Measurements from ENCODE around the gene CCDC188. TPM values are rescaled to one million over a fixed set of nuclear protein-coding genes. Genes with fewer than 3 reads are reported as not detected.
A peak's percentile ranks its signal among the peaks of the same experiment; 100 is the strongest.

CCDC188 gene
- total and polyA plus RNA-seq, 4 donors: 0.69 to 5.2 (median 2.0) TPM

DNA sequence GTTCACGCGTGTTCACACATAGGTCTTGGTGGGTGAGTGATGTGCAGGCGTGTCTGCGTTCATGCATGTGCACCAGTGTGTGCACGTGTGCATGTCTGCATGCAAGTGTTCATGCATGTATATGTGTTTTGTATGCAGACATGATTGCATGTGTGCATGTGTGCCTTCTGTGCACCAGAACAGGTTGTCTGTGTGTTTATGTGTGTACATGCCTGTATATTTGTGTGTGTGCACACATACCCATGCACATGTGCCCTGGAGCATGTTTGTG lies 14.3 kb downstream of the CCDC188 start:
- H3K36me3 ChIP-seq (ENCODE audit: control insufficient read depth, insufficient read depth, low read length): peaks cover 76% of the 10 kb centered on the region
- H3K4me1 ChIP-seq (ENCODE audit: control insufficient read depth, insufficient read depth, low read length): peaks cover 62% of the 10 kb centered on the region
- no peaks in the 10 kb centered on the region for H3K27me3 ChIP-seq (ENCODE audit: control insufficient read depth, insufficient read depth, low read length)
- no peaks in the 10 kb centered on the region for H3K9me3 ChIP-seq (ENCODE audit: control insufficient read depth, insufficient read depth, low read length)
- no peak overlapping the region for H3K27ac ChIP-seq (ENCODE audit: low read depth, low read length)
- no peak for DNase-seq (ENCODE audit: low read depth in 4 of 6, low spot score in 6 of 6)
- H3K4me3 ChIP-seq (ENCODE audit: low read depth, low read length): no peak overlapping the region
- 96% methylated on average over 5 of the region's 5 CpGs for WGBS (ENCODE audit: insufficient coverage)

DNA sequence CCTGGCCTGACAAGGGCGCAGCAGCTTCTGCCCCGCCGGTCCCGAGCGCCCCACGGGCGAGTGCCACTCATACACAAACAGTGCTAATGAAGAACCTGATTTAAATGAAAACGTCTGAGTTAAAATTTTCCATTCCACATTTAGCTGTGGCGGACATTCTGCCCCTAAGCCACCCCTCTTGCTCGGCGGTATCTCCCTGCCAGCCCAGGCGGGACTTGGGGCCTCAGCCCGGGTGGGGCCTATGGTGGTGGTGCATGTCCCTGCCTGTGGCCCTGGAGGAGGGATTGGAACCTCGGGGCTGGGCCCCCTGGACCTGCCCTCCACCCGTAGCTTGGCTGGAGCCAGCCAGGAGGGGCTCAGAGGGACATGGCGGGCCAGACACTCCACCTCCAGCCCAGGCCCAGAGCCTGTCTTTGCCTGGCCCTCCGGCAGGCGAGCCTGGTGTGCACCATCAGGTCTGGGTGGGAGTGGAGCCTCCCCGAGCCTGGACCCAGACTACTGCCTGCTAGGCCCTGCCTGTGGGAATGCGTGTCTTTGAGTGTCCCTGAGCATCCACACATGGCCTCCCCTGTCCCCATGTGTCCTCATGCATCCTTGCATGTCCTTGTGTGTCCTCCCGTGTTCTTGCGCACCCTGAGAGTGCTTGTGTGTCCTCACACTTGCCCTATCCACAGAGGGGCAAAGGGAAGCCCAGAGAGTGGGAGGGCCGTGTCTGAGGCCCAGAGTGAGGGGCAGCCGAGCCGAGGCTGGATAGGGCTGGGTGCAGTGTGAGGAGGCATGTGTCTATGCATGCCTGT lies 14.9 kb downstream of the CCDC188 start:
- no peak for DNase-seq (ENCODE audit: low read depth in 4 of 6, low spot score in 6 of 6)

DNA sequence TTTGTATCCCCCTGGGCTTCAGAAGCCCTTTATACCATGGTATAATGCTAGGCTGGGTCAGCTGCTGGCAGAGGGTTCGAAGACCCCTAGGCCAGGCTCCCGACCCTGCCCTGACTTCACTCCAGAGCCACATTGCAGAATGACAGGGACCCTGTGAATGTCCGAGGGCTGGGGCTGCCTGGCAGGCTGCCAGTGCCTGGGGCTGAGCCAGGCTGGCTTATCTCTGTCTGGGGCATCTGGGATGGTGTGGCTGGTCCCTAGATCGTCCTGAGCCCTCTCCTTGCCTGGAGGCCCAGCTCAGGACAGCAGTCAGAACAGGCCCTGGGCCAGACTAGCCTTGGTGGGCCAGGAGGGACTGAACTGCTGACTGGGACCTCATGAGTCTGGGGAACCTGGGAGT lies 15.6 kb downstream of the CCDC188 start:
- no peak overlapping the region for H3K27ac ChIP-seq (ENCODE audit: low read depth, low read length)
- 47% methylated on average over 4 of the region's 4 CpGs for WGBS (ENCODE audit: insufficient coverage)
- H3K36me3 ChIP-seq (ENCODE audit: control insufficient read depth, insufficient read depth, low read length): peaks cover 64% of the 10 kb centered on the region
- H3K27me3 ChIP-seq (ENCODE audit: control insufficient read depth, insufficient read depth, low read length): no peaks in the 10 kb centered on the region
- H3K4me1 ChIP-seq (ENCODE audit: control insufficient read depth, insufficient read depth, low read length): peaks cover 69% of the 10 kb centered on the region
- H3K4me3 ChIP-seq (ENCODE audit: low read depth, low read length): no peak overlapping the region
- no peaks in the 10 kb centered on the region for H3K9me3 ChIP-seq (ENCODE audit: control insufficient read depth, insufficient read depth, low read length)
- DNase-seq (ENCODE audit: low read depth in 4 of 6, low spot score in 6 of 6): no peak

More for the DNA sequence above, 14.9 kb downstream of the CCDC188 start:
- Histone ChIP-seq H3K27me3 (ENCODE audit: control insufficient read depth, insufficient read depth, low read length) (no peaks in the 10 kb centered on the region), H3K4me3 (ENCODE audit: low read depth, low read length) (no peak overlapping the region), H3K27ac (ENCODE audit: low read depth, low read length) (no peak overlapping the region), H3K36me3 (ENCODE audit: control insufficient read depth, insufficient read depth, low read length) (peaks cover 71% of the 10 kb centered on the region), H3K4me1 (ENCODE audit: control insufficient read depth, insufficient read depth, low read length) (peaks cover 62% of the 10 kb centered on the region), H3K9me3 (ENCODE audit: control insufficient read depth, insufficient read depth, low read length) (no peaks in the 10 kb centered on the region)
- WGBS (ENCODE audit: insufficient coverage): 88% methylated on average over 12 of the region's 25 CpGs

DNA sequence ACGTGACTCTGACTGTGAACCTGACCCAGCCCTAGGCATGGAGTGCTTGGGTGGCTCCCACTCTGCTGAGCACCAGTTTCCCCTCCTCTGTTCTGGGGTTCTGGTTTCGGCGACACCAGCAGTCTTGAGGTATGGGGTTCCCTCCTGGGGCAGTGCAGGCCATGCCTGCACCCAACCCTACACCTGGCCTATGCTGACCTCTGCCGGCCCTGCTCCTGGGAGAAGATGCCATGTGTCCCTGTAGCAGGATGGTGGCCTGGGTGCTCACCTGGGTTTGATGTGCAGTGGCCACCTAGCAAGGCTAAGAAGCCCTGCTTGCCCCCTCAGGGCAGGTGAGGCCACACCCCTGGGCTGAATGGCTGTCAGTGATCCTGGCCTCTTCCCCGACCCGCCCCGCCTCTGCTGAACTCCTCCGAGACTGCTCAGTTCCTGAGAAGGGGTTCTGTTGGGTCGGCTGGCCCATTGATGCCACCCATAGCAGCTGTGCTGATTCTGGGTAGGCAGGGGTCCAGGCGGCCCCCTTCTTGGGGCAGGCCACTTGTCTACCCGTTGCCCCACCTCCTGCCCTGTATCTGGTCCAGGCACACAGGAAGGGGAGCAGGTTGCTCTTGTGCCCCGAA lies 16.8 kb downstream of the CCDC188 start:
- Histone ChIP-seq H3K9me3 (ENCODE audit: control insufficient read depth, insufficient read depth, low read length) (no peaks in the 10 kb centered on the region), H3K36me3 (ENCODE audit: control insufficient read depth, insufficient read depth, low read length) (peaks cover 51% of the 10 kb centered on the region), H3K4me3 (ENCODE audit: low read depth, low read length) (no peak overlapping the region), H3K27ac (ENCODE audit: low read depth, low read length) (no peak overlapping the region), H3K4me1 (ENCODE audit: control insufficient read depth, insufficient read depth, low read length) (peaks cover 76% of the 10 kb centered on the region), H3K27me3 (ENCODE audit: control insufficient read depth, insufficient read depth, low read length) (no peaks in the 10 kb centered on the region)
- no peak for DNase-seq (ENCODE audit: low read depth in 4 of 6, low spot score in 6 of 6)
- WGBS (ENCODE audit: insufficient coverage): 72% methylated on average over 9 of the region's 12 CpGs

DNA sequence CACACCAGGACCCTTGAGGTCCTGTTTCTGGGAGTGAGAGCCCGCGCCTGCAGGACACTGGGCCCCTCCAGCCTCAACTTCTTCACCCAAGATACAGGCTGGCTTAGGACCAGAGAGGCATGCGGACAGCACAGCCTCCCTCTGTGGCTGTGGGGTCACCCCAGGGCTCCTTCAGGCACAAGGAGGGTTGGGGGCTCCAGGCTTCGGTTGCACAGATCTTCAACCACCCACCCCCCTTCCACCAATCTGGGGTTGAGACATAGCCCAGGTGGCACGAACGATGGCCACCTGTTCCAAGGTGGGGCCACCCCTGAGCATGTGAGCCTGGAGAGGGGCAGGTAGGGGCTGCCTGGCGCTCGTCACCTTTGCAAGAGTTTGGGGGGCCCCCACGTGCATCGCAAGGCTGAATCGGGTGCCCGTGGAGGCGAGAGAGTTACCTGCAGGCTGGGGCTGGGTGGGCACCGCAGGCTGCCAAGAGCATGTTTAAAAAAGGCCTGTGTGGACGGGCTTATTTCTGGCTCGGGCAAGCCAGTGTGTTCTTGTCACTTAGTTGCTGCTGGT lies 18.1 kb downstream of the CCDC188 start:
- H3K27ac ChIP-seq (ENCODE audit: low read depth, low read length): no peak overlapping the region

DNA sequence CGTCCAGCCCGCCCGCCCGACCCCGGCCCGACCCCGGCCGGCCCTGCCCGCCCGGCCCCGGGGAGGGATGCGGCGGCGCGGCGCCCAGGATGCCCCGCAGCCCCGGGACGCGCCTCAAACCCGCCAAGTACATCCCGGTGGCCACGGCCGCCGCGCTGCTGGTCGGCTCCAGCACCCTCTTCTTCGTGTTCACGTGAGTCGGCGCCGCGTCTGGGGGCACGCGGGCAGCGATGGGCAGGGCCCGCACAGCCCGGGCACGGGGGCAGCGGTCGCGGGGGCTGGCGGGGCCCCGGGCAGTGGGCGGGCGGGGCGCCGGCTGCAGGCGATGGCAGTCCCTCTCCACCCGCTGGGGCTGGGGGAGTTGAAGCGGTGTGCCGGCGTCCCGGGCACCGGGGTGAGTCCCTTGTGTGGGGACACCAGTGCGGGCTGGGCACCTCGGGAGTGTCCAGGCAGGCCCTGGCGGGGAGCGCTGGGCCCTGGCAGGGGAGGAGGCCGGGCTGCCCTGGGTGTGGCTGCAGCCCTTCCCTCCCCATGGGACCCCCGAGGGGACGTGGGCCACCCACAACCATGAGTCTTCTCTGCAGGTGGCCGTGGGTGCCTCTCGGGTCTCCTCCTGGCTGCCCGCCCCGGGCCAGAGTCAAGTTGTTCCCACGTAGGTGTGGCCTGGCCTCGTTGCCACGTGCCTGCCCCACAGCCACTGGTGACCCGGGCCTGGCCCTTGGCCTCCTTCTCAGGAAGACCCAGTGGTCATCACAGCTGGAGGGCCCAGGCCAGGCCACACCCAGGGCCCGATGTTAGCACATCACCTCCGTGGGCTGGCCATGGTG lies 18.8 kb downstream of the CCDC188 start:
- WGBS (ENCODE audit: insufficient coverage): under 1% methylated on average over 72 of the region's 72 CpGs
- H3K4me3 ChIP-seq (ENCODE audit: low read depth, low read length): peak overlapping the region; percentile 63
- peaks cover 51% of the 10 kb centered on the region for H3K36me3 ChIP-seq (ENCODE audit: control insufficient read depth, insufficient read depth, low read length)
- H3K27ac ChIP-seq (ENCODE audit: low read depth, low read length): no peak overlapping the region
- H3K27me3 ChIP-seq (ENCODE audit: control insufficient read depth, insufficient read depth, low read length): no peaks in the 10 kb centered on the region
- peak in 1 of 6 donors; percentile 53 for DNase-seq (ENCODE audit: low read depth in 4 of 6, low spot score in 6 of 6)
- H3K4me1 ChIP-seq (ENCODE audit: control insufficient read depth, insufficient read depth, low read length): peaks cover 58% of the 10 kb centered on the region
- no peaks in the 10 kb centered on the region for H3K9me3 ChIP-seq (ENCODE audit: control insufficient read depth, insufficient read depth, low read length)

More for the DNA sequence above, 18.1 kb downstream of the CCDC188 start:
- Histone ChIP-seq H3K4me3 (ENCODE audit: low read depth, low read length) (peak overlapping the region; percentile 63), H3K27me3 (ENCODE audit: control insufficient read depth, insufficient read depth, low read length) (no peaks in the 10 kb centered on the region), H3K4me1 (ENCODE audit: control insufficient read depth, insufficient read depth, low read length) (peaks cover 65% of the 10 kb centered on the region), H3K36me3 (ENCODE audit: control insufficient read depth, insufficient read depth, low read length) (peaks cover 49% of the 10 kb centered on the region), H3K9me3 (ENCODE audit: control insufficient read depth, insufficient read depth, low read length) (no peaks in the 10 kb centered on the region)
- DNase-seq (ENCODE audit: low read depth in 4 of 6, low spot score in 6 of 6): no peak
- 78% methylated on average over 15 of the region's 16 CpGs for WGBS (ENCODE audit: insufficient coverage)

DNA sequence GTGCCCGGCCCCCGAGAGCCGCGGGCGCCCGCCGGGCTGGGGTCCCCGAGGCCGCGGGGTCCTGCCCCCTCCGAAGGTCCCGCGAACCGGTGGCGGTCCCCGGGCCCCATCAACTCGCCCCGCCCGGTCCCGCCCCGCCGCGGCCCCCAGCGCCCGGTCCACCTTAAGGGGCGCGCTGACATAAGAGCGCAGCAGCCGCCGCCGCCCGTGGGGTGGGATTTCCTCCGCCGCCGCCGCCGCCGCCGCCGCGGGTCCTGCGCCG lies 19.3 kb downstream of the CCDC188 start, which contains the start of gene ZDHHC8:
ZDHHC8 (plus strand) TSS at position 208 of the 262 bp plus-strand sequence. CDS start 144 bp downstream, outside the sequence.
- DNase-seq (ENCODE audit: low read depth in 4 of 6, low spot score in 6 of 6): peak in 2 of 6 donors; percentile 75 to 76
- Histone ChIP-seq H3K9me3 (ENCODE audit: control insufficient read depth, insufficient read depth, low read length) (no peaks in the 10 kb centered on the region), H3K27me3 (ENCODE audit: control insufficient read depth, insufficient read depth, low read length) (no peaks in the 10 kb centered on the region), H3K4me1 (ENCODE audit: control insufficient read depth, insufficient read depth, low read length) (peaks cover 53% of the 10 kb centered on the region), H3K4me3 (ENCODE audit: low read depth, low read length) (peak within 1 kb of the TSS; percentile 65), H3K27ac (ENCODE audit: low read depth, low read length) (peak within 1 kb of the TSS; percentile 87), H3K36me3 (ENCODE audit: control insufficient read depth, insufficient read depth, low read length) (peaks cover 48% of the 10 kb centered on the region)
- WGBS (ENCODE audit: insufficient coverage): 0% methylated on average over 43 of the region's 43 CpGs

DNA sequence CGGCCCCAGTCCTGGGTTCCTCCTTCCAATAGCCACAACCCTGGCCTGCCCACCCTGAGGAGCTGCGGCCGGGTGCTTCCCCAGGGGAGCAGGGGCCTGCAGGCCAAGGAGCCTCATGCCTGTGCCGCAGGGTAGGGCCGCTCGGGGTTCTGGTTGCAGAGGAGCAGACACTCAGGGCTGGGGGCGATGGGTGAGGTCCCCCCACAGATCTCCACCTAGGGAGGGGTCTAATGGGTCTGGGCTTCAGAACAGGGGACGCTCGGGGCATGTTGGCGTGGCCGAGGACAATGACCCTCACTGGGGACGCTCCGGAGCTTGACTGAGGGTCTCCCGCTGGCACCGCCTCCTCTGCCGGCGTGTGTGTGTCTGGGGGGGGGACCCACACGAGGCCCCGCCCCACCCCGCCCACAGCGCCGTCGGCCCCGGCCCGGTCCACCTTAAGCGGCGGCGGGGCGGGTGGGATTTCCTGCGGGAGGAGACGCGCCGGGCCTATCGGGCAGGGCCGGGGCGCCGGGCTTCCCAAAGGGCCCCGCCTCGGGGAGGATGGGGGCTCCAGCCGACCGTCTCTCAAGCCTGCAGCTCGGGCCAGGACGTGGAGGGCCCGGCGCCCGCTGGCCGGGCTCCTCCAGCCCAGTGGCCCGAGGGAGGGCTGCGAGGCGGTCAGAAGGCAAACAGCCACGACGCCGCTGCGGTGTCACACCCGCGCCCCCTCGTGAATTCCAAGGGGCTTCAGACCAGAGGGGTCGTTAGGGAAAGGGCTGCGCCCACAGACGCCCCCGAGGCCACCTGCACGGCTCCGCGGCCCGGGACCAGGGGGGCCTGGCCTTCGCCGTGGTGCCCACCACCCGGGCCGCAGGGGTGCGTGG lies 19.9 kb downstream of the CCDC188 start:
- Histone ChIP-seq H3K4me1 (ENCODE audit: control insufficient read depth, insufficient read depth, low read length) (peaks cover 48% of the 10 kb centered on the region), H3K27ac (ENCODE audit: low read depth, low read length) (peak overlapping the region; percentile 87), H3K4me3 (ENCODE audit: low read depth, low read length) (peak overlapping the region; percentile 65), H3K36me3 (ENCODE audit: control insufficient read depth, insufficient read depth, low read length) (peaks cover 48% of the 10 kb centered on the region), H3K27me3 (ENCODE audit: control insufficient read depth, insufficient read depth, low read length) (no peaks in the 10 kb centered on the region), H3K9me3 (ENCODE audit: control insufficient read depth, insufficient read depth, low read length) (no peaks in the 10 kb centered on the region)
- DNase-seq (ENCODE audit: low read depth in 4 of 6, low spot score in 6 of 6): peak; percentile 43 to 95 (median 76)
- WGBS (ENCODE audit: insufficient coverage): under 1% methylated on average over 64 of the region's 70 CpGs

DNA sequence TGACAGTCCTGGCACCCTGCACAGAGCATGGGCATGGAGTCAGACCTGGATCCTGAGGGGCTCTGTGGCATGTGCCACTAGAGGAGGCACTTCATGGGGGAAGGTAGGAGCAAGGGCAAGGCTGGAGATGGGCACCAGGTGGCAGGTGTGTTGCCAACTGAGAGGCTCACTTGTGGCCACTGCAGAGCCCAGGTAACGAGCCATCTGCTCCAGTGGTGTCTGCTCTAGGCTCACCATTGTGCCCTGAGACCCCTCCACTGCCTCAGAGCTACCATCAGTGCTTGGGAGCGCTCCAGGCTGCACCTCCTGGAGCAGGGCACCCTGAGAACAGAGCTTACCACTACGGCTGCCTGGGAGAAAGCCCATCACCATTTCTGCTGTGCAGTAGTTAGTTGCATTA lies 20.5 kb downstream of the CCDC188 start:
- WGBS (ENCODE audit: insufficient coverage): 84% methylated on average over 3 of the region's 3 CpGs
- DNase-seq (ENCODE audit: low read depth in 4 of 6, low spot score in 6 of 6): peak in 2 of 6 donors; percentile 22 to 56
- Histone ChIP-seq H3K36me3 (ENCODE audit: control insufficient read depth, insufficient read depth, low read length) (peaks cover 48% of the 10 kb centered on the region), H3K4me3 (ENCODE audit: low read depth, low read length) (no peak overlapping the region), H3K27me3 (ENCODE audit: control insufficient read depth, insufficient read depth, low read length) (no peaks in the 10 kb centered on the region), H3K4me1 (ENCODE audit: control insufficient read depth, insufficient read depth, low read length) (peaks cover 42% of the 10 kb centered on the region), H3K9me3 (ENCODE audit: control insufficient read depth, insufficient read depth, low read length) (no peaks in the 10 kb centered on the region), H3K27ac (ENCODE audit: low read depth, low read length) (peak overlapping the region; percentile 67)

Measured in spinal cord (tissue), 10 donors.